Measurements from ENCODE around the gene ZFYVE28. TPM values are rescaled to one million over a fixed set of nuclear protein-coding genes. Genes with fewer than 3 reads are reported as not detected.

Gene ZFYVE28
- total RNA-seq, 2 experiments from 2014 or later = 26.2 to 28.0 TPM

GRCh38 chr4:2306773-2307410, 111.6 kb downstream of the ZFYVE28 start:
- H3K27me3 Mint-ChIP-seq = no peaks in the 10 kb centered on the region
- H3K27me3 ChIP-seq (ENCODE audit: control insufficient read depth in 1 of 2, insufficient read depth in 2 of 2, low read length in 2 of 2) = no peaks in the 10 kb centered on the region
- no peak for TF ChIP-seq CTCF (IDR thresholded peaks at IDR 0.05)
- H3K4me1 ChIP-seq (ENCODE audit: insufficient read depth, low read length) = no peaks in the 10 kb centered on the region
- H3K4me3 Mint-ChIP-seq = no peak overlapping the region
- H3K27ac ChIP-seq (ENCODE audit: low read depth in 1 of 2, low read length in 2 of 2) = no peak overlapping the region
- ChIA-PET POLR2A (interaction anchor here (0.7 kb wide), 1 partner anchor 45 kb away, joined by 5 read pairs; the partner anchor contains the start of gene MXD4), CTCF (no interaction called here)
- peaks cover 11% of the 10 kb centered on the region for H3K9me3 Mint-ChIP-seq
- peaks cover 7% of the 10 kb centered on the region for H3K36me3 ChIP-seq (ENCODE audit: insufficient read depth, low read length)
- H3K36me3 Mint-ChIP-seq (ENCODE audit: low read depth) = peaks cover 34% of the 10 kb centered on the region
- no peaks in the 10 kb centered on the region for H3K4me1 Mint-ChIP-seq (ENCODE audit: low read depth)
- intact Hi-C loops (cut with DNase I, micrococcal nuclease) = no loop called here
- no peak overlapping the region for H3K4me3 ChIP-seq (ENCODE audit: low read length)
- H3K9me3 ChIP-seq (ENCODE audit: control insufficient read depth in 1 of 2, insufficient read depth in 1 of 2, low read length in 2 of 2) = peaks cover 7 to 20% of the 10 kb centered on the region in 2 experiments
- ATAC-seq (ENCODE audit: poor library complexity) = no peak
- H3K27ac Mint-ChIP-seq = no peak overlapping the region
- DNase-seq = no peak

DNA sequence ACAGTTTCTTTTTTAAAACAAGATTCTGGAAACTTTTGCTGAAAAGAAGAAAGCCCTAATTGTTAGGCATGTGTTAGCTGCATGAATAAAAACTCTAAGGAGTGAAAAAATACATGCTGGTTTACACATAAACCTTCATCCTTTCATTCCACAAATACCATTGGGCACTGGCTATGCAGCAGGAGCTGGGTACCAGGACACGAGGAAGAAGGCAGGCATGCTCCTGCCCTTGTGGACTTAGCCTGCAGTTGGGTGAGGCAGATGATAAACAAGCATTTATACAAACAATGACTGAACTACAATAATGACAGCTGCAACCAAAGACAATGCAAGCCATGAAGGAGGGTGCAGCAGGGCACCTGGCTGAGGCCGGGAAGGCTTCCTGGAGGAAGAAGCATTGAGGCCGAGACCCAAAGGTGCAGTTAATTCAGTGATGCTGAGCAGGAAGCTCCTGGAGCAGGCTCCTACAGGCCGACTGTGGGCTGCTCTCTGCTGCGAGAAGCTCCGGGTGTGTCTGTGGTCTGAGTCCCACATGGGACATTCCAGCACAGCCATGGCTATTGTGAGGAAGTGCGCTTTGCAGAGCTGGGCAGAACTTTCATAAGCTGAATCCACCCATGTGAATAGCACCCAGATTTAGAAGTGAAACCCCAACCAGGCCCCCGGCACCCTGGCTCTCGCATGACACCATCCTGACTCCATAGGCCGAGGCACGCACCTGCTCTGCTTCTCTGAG, 112.5 kb downstream of the ZFYVE28 start:
- peaks cover 7 to 11% of the 10 kb centered on the region in 2 experiments for H3K9me3 ChIP-seq (ENCODE audit: control insufficient read depth in 1 of 2, insufficient read depth in 1 of 2, low read length in 2 of 2)
- CTCF ChIA-PET = no interaction called here
- no peaks in the 10 kb centered on the region for H3K27me3 ChIP-seq (ENCODE audit: control insufficient read depth in 1 of 2, insufficient read depth in 2 of 2, low read length in 2 of 2)
- ATAC-seq (ENCODE audit: poor library complexity) = no peak
- peaks cover 10% of the 10 kb centered on the region for H3K36me3 ChIP-seq (ENCODE audit: insufficient read depth, low read length)
- Mint-ChIP-seq H3K36me3 (ENCODE audit: low read depth) (peaks cover 34% of the 10 kb centered on the region), H3K9me3 (peaks cover 11% of the 10 kb centered on the region), H3K27me3 (no peaks in the 10 kb centered on the region), H3K4me1 (ENCODE audit: low read depth) (no peaks in the 10 kb centered on the region), H3K4me3 (no peak overlapping the region), H3K27ac (no peak overlapping the region)
- TF ChIP-seq CTCF (IDR thresholded peaks at IDR 0.05) = no peak
- H3K27ac ChIP-seq (ENCODE audit: low read depth in 1 of 2, low read length in 2 of 2) = no peak overlapping the region
- H3K4me3 ChIP-seq (ENCODE audit: low read length) = no peak overlapping the region
- no peaks in the 10 kb centered on the region for H3K4me1 ChIP-seq (ENCODE audit: insufficient read depth, low read length)
- intact Hi-C loops (cut with DNase I, micrococcal nuclease) = no loop called here
- DNase-seq = peak in 1 of 14 experiments; percentile 25
- POLR2A ChIA-PET = interaction anchor here (1.3 kb wide), 1 partner anchor 24 kb away, joined by 3 read pairs; no protein-coding TSS in a partner anchor

GRCh38 chr4:2304877-2305561, 113.4 kb downstream of the ZFYVE28 start:
- Histone ChIP-seq H3K4me3 (ENCODE audit: low read length) (no peak overlapping the region), H3K9me3 (ENCODE audit: control insufficient read depth in 1 of 2, insufficient read depth in 1 of 2, low read length in 2 of 2) (peaks cover under 1 to 7% of the 10 kb centered on the region in 2 experiments), H3K27me3 (ENCODE audit: control insufficient read depth in 1 of 2, insufficient read depth in 2 of 2, low read length in 2 of 2) (no peaks in the 10 kb centered on the region), H3K36me3 (ENCODE audit: insufficient read depth, low read length) (peaks cover 12% of the 10 kb centered on the region), H3K27ac (ENCODE audit: low read depth in 1 of 2, low read length in 2 of 2) (no peak overlapping the region), H3K4me1 (ENCODE audit: insufficient read depth, low read length) (no peaks in the 10 kb centered on the region)
- H3K27ac Mint-ChIP-seq = no peak overlapping the region
- CTCF ChIA-PET = no interaction called here
- no peaks in the 10 kb centered on the region for H3K27me3 Mint-ChIP-seq
- no peak overlapping the region for H3K4me3 Mint-ChIP-seq
- H3K36me3 Mint-ChIP-seq (ENCODE audit: low read depth) = peaks cover 29% of the 10 kb centered on the region
- intact Hi-C loops (cut with DNase I, micrococcal nuclease) = no loop called here
- peak in 1 of 14 experiments; percentile 11 for DNase-seq
- no peaks in the 10 kb centered on the region for H3K4me1 Mint-ChIP-seq (ENCODE audit: low read depth)
- no peak for TF ChIP-seq CTCF (IDR thresholded peaks at IDR 0.05)
- no peak for ATAC-seq (ENCODE audit: poor library complexity)
- peaks cover 11% of the 10 kb centered on the region for H3K9me3 Mint-ChIP-seq
- POLR2A ChIA-PET = interaction anchor here (1.3 kb wide), 1 partner anchor 23 kb away, joined by 3 read pairs; no protein-coding TSS in a partner anchor

Data from CD4-positive, alpha-beta T cell (primary cell).